SK-N-SH (cell line): ENCODE results near the gene LPP. TPM values are rescaled to one million over a fixed set of nuclear protein-coding genes. Genes with fewer than 3 reads are reported as not detected.

Source experiments
- CTCF ChIA-PET: fragments of 300-600, 350-600 bp; formaldehyde crosslinking; extraction: SDS; loops from one replicate; lab custom pipeline; 2021; lab: Yijun Ruan, JAX
- POLR2A ChIA-PET: fragments of 350-600 bp; sonication (Branson Sonifier 250); formaldehyde crosslinking; extraction: SDS; loops from one replicate; lab custom pipeline; 2020; ENCODE audit warnings: antibody characterized with exemption, inconsistent platforms; lab: Yijun Ruan, JAX
- DNase-seq: peaks from one replicate; pipeline ENCODE4 v3.0.0; 2012
- H2AFZ ChIP-seq: fragments of 200-600 bp; sonication (generic); 2 replicates; pipeline ENCODE4 v1.8.1; 2016; ENCODE audit warnings: antibody characterized with exemption, mild to moderate bottlenecking, low read depth
- H3F3A ChIP-seq: fragments of 200-600 bp; sonication (generic); replicated peaks from 2 replicates; pipeline ENCODE3; 2016; ENCODE audit warnings: antibody characterized with exemption, mild to moderate bottlenecking; ENCODE audit not compliant: insufficient read depth
- H3K27ac ChIP-seq, 2 experiments: fragments of 200-500 bp in 1 of 2; fragments of 200-600 bp in 1 of 2; sonication (Bioruptor generic) in 1 of 2; sonication (generic), shearing (Covaris generic) in 1 of 2; 2 replicates each; pipeline versions ENCODE4 v1.5.1 to v1.6.1; 2014 to 2016; ENCODE audit warnings: low read depth in 2 of 2, inconsistent platforms in 1 of 2, low read length in 1 of 2, mild to moderate bottlenecking in 1 of 2, mixed read lengths in 1 of 2
- H3K27me3 ChIP-seq: fragments of 200-600 bp; sonication (generic), shearing (Covaris generic); 2 replicates; pipeline ENCODE4 v1.6.1; 2016; ENCODE audit warnings: mixed run types; ENCODE audit not compliant: insufficient read depth
- H3K36me3 ChIP-seq, 2 experiments: fragments of 200-500 bp in 1 of 2; fragments of 200-600 bp in 1 of 2; sonication (Bioruptor generic) in 1 of 2; sonication (generic) in 1 of 2; replicated peaks in 1 of 2; 2 replicates each; pipeline versions ENCODE3 to v1.5.1; 2014 to 2016; ENCODE audit warnings: low read length in 1 of 2, mild to moderate bottlenecking in 1 of 2; ENCODE audit not compliant: insufficient read depth in 2 of 2, control insufficient read depth in 1 of 2
- H3K4me1 ChIP-seq, 2 experiments: fragments of 200-500 bp in 1 of 2; fragments of 200-600 bp in 1 of 2; sonication (Bioruptor generic) in 1 of 2; sonication (generic), shearing (Covaris generic) in 1 of 2; 2 replicates each; pipeline versions ENCODE4 v1.5.1 to v1.6.1; 2014 to 2016; ENCODE audit warnings: low read depth in 1 of 2, low read length in 1 of 2, mixed run types in 1 of 2; ENCODE audit not compliant: insufficient read depth in 2 of 2, control insufficient read depth in 1 of 2
- H3K4me2 ChIP-seq: fragments of 200-600 bp; sonication (generic), shearing (Covaris generic); 2 replicates; pipeline ENCODE4 v1.6.1; 2017; ENCODE audit warnings: mixed run types
- H3K4me3 ChIP-seq, 2 experiments: fragments of 200-500 bp in 1 of 2; fragments of 200-600 bp in 1 of 2; sonication (Bioruptor generic) in 1 of 2; sonication (generic), shearing (Covaris generic) in 1 of 2; 2 replicates each; pipeline versions ENCODE4 v1.5.1 to v1.8.1; 2014 to 2016; ENCODE audit warnings: low read depth in 2 of 2, inconsistent platforms in 1 of 2, low read length in 1 of 2, mild to moderate bottlenecking in 1 of 2, mixed read lengths in 1 of 2, moderate library complexity in 1 of 2
- H3K79me2 ChIP-seq: fragments of 200-600 bp; sonication (generic); 2 replicates; pipeline ENCODE4 v1.8.1; 2017; ENCODE audit warnings: mild to moderate bottlenecking; ENCODE audit not compliant: insufficient read depth
- H3K9ac ChIP-seq: fragments of 200-600 bp; sonication (generic); 2 replicates; pipeline ENCODE4 v1.6.1; 2017; ENCODE audit warnings: mixed run types
- H3K9me2 ChIP-seq: fragments of 200-600 bp; sonication (generic); 2 replicates; pipeline ENCODE4 v1.6.1; 2017; ENCODE audit warnings: mixed run types
- H3K9me3 ChIP-seq: fragments of 200-600 bp; sonication (generic); 2 replicates; pipeline ENCODE4 v1.6.1; 2017; ENCODE audit warnings: mixed run types, mild to moderate bottlenecking, moderate library complexity
- H4K20me1 ChIP-seq: fragments of 200-600 bp; sonication (generic); 2 replicates; pipeline ENCODE4 v1.6.1; 2017; ENCODE audit warnings: mild to moderate bottlenecking, mixed run types; ENCODE audit not compliant: insufficient read depth
- EP300 ChIP-seq, 2 experiments: IDR thresholded peaks; 2 replicates each; pipeline versions ENCODE4 v1.4.0 to v1.6.1; 2012; ENCODE audit warnings: borderline replicate concordance in 1 of 2, low read depth in 1 of 2, low read length in 1 of 2
- FOSL2 ChIP-seq: IDR thresholded peaks from 2 replicates; pipeline ENCODE4 v1.4.0; 2012; ENCODE audit warnings: low read depth, mild to moderate bottlenecking, moderate library complexity, borderline replicate concordance
- FOXJ3 ChIP-seq: sonication (generic); formaldehyde crosslinking; IDR thresholded peaks from 2 replicates; pipeline ENCODE4 v1.5.1; 2020; ENCODE audit warnings: mild to moderate bottlenecking, missing genetic modification reagents
- FOXM1 ChIP-seq: IDR thresholded peaks from 2 replicates; pipeline ENCODE4 v1.4.0; 2012; ENCODE audit warnings: low read depth, mild to moderate bottlenecking
- JUND ChIP-seq: IDR thresholded peaks from 2 replicates; pipeline ENCODE4 v1.4.0; 2012
- MXI1 ChIP-seq: IDR thresholded peaks from 2 replicates; pipeline ENCODE4 v1.6.1; 2012; ENCODE audit warnings: mild to moderate bottlenecking, low read depth, low read length, improper control_type of control experiment
- NFIC ChIP-seq: IDR thresholded peaks from 2 replicates; pipeline ENCODE4 v1.4.0; 2012; ENCODE audit warnings: borderline replicate concordance
- POLR2AphosphoS5 ChIP-seq: IDR thresholded peaks from 2 replicates; pipeline ENCODE4 v1.6.1; 2012; ENCODE audit warnings: low read depth, low read length
- RAD21 ChIP-seq: IDR thresholded peaks from 2 replicates; pipeline ENCODE4 v1.6.1; 2012; ENCODE audit warnings: mild to moderate bottlenecking, low read length
- RCOR1 ChIP-seq: fragments of 150-350 bp; IDR thresholded peaks from 2 replicates; pipeline ENCODE4 v1.6.1; 2017; ENCODE audit warnings: antibody characterized with exemption, low read length
- RFX5 ChIP-seq: IDR thresholded peaks from 2 replicates; pipeline ENCODE4 v1.6.1; 2012; ENCODE audit warnings: mild to moderate bottlenecking, improper control_type of control experiment, low read length
- RXRA ChIP-seq: IDR thresholded peaks from 2 replicates; pipeline ENCODE4 v1.4.0; 2012; ENCODE audit warnings: low read depth, mild to moderate bottlenecking, borderline replicate concordance
- SIN3A ChIP-seq: IDR thresholded peaks from 2 replicates; pipeline ENCODE4 v1.6.1; 2012; ENCODE audit warnings: low read depth, mild to moderate bottlenecking, low read length, moderate library complexity, borderline replicate concordance
- TCF12 ChIP-seq: IDR thresholded peaks from 2 replicates; pipeline ENCODE4 v1.4.0; 2012
- TEAD4 ChIP-seq: IDR thresholded peaks from 2 replicates; pipeline ENCODE4 v1.4.0; 2012; ENCODE audit warnings: mild to moderate bottlenecking, borderline replicate concordance; ENCODE audit not compliant: insufficient read depth
- WGBS: methylation state at CpG from one replicate; pipeline ENCODE4 v1.1.6; 2017; ENCODE audit warnings: low lambda C conversion rate; 5-methylcytosine and 5-hydroxymethylcytosine counted together
- polyA plus RNA-seq, 3 experiments: library from polyadenylated mRNA; depleted of rRNA; stranded (reverse); fragments of >200 nt; gene quantifications; 2 replicates each; pipeline ENCODE4 v1.2.3, GENCODE V29; 2012
- TF ChIP-seq, protein P1 (sequence below): IDR thresholded peaks from 2 replicates; pipeline ENCODE4; 2012

LPP gene
- polyA plus RNA-seq, 1 of the 3 experiments (the other 2 are of a cell fraction): 6.6 TPM

- DNase-seq: no peak
- Histone ChIP-seq H3K27ac (peak overlapping the region in 1 of 2 experiments; percentile 81; a peak in 2 of 4 replicates), H3K36me3 (no peaks in the 10 kb centered on the region), H3K4me1 (peaks cover 0 to 17% of the 10 kb centered on the region in 2 experiments; a peak in 1 of 4 replicates), H2AFZ (no peak overlapping the region), H3K9me2 (no peaks in the 10 kb centered on the region), H4K20me1 (no peaks in the 10 kb centered on the region), H3K27me3 (no peaks in the 10 kb centered on the region), H3K4me2 (peak overlapping the region; percentile 4; the same call in 1 of the 2 replicates), H3K4me3 (no peak overlapping the region), H3K9me3 (no peaks in the 10 kb centered on the region), H3K9ac (no peak overlapping the region; the same call in 1 of the 2 replicates), H3F3A (peaks cover 21% of the 10 kb centered on the region)
- 38% methylated on average over 2 of the region's 2 CpGs for WGBS
- CTCF ChIA-PET: interaction anchor here (1.0 kb wide), 2 partner anchors 15 to 31 kb away, joined by 3 read pairs; no protein-coding TSS in a partner anchor
- POLR2A ChIA-PET: no interaction called here
- TF ChIP-seq RFX5: no peak
- TF ChIP-seq TCF12: peak; percentile 12; the same call in 1 of the 2 replicates
- no peak for TF ChIP-seq EP300 (IDR thresholded peaks at IDR 0.05; ENCODE audit: borderline replicate concordance in 1 of 2, low read depth in 1 of 2, low read length in 1 of 2)
- TF ChIP-seq MXI1: no peak
- TF ChIP-seq RXRA: no peak
- no peak for TF ChIP-seq RAD21
- no peak for TF ChIP-seq FOXM1
- TF ChIP-seq RCOR1: no peak
- TF ChIP-seq, protein P1, sequence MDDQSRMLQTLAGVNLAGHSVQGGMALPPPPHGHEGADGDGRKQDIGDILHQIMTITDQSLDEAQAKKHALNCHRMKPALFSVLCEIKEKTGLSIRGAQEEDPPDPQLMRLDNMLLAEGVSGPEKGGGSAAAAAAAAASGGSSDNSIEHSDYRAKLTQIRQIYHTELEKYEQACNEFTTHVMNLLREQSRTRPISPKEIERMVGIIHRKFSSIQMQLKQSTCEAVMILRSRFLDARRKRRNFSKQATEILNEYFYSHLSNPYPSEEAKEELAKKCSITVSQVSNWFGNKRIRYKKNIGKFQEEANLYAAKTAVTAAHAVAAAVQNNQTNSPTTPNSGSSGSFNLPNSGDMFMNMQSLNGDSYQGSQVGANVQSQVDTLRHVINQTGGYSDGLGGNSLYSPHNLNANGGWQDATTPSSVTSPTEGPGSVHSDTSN: peak; percentile 57
- TF ChIP-seq POLR2AphosphoS5: no peak
- no peak for TF ChIP-seq NFIC
- no peak for TF ChIP-seq FOXJ3 (CRISPR knock-in tag)
- TF ChIP-seq TEAD4: no peak
- 0 out of 2 replicates have a peak, but pooled peaks have one; percentile 27 for TF ChIP-seq JUND
- no peak for TF ChIP-seq SIN3A
- peak; percentile 21; the same call in 1 of the 2 replicates for TF ChIP-seq FOSL2
- TF ChIP-seq, all 33 proteins: peak for 4
- no peaks in the 10 kb centered on the region for H3K79me2 ChIP-seq
These were observed 760.6 kb downstream of the LPP start for GRCh38 chr3:188914552-188914951.

DNA sequence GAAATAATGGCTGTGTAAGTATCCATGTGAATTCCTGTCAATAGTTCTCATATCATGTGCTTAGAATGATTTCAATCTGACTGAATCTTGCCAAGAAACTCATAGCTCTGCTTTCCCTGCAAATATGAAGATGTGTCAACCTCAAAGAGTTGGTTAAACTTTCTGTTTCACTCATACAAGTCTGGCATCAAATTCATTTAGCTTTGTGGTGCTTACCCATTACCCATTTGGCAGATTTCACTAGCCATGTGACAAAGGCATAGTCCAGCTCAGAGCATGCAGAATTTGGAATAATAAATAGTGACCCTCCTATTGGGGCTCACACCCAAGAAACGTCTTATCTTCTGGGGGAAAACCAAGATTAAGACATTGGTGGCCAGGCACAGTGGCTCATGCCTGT, 761.2 kb downstream of the LPP start:
- no peaks in the 10 kb centered on the region for H3K9me2 ChIP-seq
- TF ChIP-seq NFIC: no peak
- no peaks in the 10 kb centered on the region for H4K20me1 ChIP-seq
- ChIA-PET POLR2A (no interaction called here), CTCF (interaction anchor here (0.8 kb wide), 1 partner anchor 84 kb away, joined by 3 read pairs; no protein-coding TSS in a partner anchor)
- no peaks in the 10 kb centered on the region for H3K27me3 ChIP-seq
- no peaks in the 10 kb centered on the region for H3K79me2 ChIP-seq
- H3K4me2 ChIP-seq: no peak overlapping the region; the same call in 1 of the 2 replicates
- H3F3A ChIP-seq: peaks cover 21% of the 10 kb centered on the region
- no peak overlapping the region for H3K4me3 ChIP-seq
- H3K27ac ChIP-seq: peak overlapping the region in 1 of 2 experiments; percentile 81; a peak in 2 of 4 replicates
- H2AFZ ChIP-seq: no peak overlapping the region
- no peak overlapping the region; the same call in 1 of the 2 replicates for H3K9ac ChIP-seq
- H3K4me1 ChIP-seq: peaks cover 0 to 17% of the 10 kb centered on the region in 2 experiments; a peak in 1 of 4 replicates
- no peaks in the 10 kb centered on the region for H3K9me3 ChIP-seq
- no peak for DNase-seq
- no peaks in the 10 kb centered on the region for H3K36me3 ChIP-seq
- WGBS: 28% methylated on average over 1 of the region's 1 CpG
